Medulla oblongata (tissue), 1 donor: Measurements from ENCODE around the gene ZNF91.
"Not testable (repeated sequence)": the region's sequence is repeated elsewhere in the genome, so short reads cannot be mapped to it uniquely, and the experiment has no call there.

Experiments used
- DNase-seq: peaks from one replicate; pipeline ENCODE4 v3.0.0-alpha.2; 2015; ENCODE audit errors: extremely low spot score

The ZNF91 gene

DNA sequence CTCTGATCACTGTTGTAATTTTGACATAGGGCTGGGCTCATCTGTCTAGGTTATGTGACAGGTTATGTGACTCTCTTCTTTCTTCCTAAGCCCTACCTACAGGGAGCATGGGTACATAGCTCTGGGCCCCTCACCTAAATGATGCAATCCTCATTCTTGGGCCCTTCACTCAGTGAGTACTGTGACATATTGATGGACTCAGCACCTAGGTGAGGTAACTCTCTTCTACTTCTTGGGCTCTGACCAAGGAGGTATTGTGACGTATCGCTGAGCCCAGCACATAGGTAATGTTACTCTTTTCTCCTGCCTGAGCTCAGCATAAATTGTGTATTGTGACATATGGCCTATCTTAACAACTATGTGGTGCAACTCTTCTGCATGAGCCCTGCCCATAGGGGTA lies 76.3 kb downstream of the ZNF91 start:
- not testable (repeated sequence) for DNase-seq

DNA sequence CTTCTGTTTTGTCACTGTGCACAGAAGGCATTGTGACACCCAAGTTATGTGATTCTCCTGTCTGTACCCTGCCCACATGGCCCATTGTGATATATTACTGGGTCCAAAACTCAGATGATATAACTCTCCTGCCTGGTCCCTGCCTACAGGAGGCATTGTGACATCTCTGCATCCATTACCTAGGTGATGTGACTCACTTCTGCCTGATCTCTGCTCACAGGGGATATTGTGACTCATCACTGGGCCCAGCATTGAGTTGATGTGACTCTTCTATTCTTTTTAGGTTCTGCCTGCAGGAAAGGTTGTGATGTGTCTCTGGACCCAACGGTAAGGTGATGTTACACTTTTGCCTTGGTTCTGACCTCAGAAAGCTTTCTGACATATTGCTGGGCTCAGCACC lies 77.1 kb downstream of the ZNF91 start:
- no peak for DNase-seq

DNA sequence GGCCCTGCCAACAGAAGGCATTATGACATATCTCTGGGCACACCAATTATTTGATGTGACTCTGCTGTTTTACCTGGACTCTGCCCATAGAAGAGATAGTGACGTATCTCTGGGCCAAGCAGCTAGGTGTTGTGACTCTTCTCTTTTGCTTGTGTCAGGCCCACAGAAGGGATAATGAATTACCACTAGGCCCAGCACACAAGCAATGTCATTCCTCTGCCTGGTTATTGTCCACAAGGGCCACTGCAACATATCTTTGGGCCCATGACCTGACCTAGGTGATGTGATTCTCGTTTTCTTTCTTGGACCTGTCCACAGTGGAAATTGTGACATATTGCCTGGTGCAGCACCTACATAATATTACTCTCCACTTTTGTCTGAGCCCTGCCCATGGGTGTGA lies 80.0 kb downstream of the ZNF91 start:
- DNase-seq: no peak

DNA sequence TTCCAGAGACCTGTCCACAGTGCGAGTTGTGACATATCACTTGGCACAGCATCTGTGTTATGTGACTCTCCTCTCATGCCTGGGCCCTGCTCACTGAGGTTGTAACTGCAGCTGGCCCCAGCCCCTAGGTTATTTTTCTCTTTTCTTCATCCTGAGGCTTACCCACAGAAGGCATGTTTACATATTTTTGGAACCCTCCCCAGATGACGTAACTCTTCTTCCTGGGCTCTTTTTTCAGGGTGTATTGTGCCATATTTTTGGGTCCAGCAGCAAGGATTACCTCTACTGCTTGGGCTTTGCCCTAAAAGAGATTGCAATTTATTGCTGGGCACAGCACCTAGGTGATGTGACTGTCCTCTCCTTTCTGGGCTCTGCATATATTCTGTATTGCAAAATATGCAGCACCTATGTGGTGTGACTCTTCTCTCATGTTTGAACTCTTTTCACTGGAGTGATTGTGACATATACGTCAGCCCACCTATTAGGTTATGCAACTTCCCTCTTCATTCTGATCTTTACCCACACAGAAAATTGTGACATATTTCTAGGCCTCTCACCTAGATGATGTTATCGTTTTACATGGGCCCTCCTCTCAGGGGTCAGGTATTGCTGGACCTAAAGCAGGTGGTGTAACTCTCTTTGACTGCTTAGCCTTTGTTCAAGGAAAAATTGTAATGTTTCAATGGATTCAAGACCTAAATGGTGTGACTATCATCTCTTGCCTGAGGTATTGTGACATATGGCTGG lies 80.6 kb downstream of the ZNF91 start:
- no peak for DNase-seq

DNA sequence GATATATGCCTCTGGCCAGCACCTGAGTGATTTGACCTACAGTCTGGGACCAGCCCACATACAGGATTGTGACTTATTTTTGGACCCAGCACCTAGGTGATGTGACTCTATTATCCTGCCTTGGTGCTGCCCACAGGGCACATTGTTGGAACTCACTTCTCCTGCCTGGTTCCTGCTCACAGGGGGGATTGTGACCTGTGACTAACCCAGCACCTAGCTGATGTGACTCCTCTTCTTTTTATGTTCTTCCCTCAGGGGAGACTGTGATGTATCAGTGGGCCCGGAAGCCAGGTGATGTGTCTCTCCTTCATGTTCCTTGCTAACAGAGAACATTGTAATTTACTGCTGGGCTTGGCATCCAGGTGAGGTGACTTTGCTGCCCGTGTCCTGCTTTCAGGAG lies 82.1 kb downstream of the ZNF91 start:
- no peak for DNase-seq

DNA sequence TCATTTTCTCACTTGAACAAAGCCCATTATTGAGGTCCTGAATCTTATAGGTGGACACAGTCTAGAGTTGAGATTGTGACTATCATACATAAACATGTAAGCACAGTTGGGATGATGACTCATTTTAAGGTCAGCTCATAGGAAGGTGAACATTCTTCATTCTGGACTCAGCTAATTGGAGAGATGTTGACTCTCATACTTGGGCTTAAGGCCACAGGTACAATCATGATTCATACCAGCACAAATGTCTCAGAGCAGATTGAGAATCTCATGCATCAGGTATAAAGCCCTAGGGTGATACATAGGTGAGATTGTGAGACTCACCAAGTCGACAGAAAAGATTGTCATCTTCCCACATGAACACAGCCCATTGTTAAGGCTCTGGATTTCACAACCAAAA lies 82.8 kb downstream of the ZNF91 start:
- no peak for DNase-seq

DNA sequence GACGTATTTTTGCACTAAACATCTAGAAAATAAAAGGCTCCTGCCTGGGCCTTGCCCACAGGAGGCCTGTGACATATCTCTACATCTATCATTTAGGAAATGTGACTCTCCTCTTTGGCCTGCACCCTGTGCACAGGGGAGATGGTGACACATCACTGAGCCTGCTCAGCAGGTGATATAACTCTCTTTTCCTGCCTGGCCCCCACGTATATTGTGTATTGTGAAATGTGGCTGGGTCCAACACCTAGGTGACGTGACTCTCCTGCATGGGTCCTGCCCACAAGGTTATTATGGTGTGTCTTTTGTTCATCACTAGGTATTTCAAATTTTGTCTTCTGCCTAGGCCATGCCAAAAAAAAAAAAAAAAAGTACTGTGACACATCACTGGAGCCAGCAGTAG lies 83.7 kb downstream of the ZNF91 start:
- DNase-seq: no peak

DNA sequence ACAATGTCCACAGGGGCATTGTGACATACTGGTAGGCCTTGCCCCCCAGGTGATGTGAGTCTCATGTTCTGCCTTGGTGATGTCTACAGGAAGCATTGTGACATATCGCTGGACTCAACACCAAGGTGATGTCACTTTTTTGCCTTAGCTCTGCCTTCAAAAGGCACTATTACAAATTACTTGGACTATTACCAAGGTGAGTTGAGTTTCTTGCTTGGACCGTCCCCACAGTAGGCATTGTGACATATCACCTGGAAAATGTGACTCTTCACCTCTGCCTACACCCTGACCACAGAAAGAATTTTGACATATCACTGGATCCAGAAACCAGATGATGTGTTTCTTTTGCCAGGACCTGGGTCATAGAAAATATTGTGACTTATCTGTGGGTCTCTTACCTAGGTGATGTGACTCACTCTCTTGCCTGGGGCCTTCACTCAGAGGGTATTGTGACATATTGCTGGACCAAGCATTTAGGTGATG lies 84.5 kb downstream of the ZNF91 start:
- DNase-seq: no peak

DNA sequence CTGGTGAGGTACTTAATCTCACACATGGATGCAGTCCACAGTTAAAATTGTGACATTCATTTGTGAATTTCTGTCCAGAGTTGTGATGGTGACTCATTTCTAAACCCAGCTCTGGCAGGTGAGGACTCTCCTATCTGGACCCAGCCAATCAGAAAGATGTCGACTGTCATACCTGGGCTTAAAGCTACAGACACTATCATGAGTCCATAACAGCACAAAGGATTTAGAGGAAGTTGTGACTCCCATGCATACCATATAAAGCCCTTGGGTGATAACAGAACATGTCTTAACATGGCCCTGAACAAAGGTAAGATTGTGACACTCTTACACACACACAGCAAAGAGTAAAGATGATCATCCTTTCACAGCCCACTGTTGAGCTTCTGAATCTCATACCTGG lies 85.3 kb downstream of the ZNF91 start:
- DNase-seq: no peak

DNA sequence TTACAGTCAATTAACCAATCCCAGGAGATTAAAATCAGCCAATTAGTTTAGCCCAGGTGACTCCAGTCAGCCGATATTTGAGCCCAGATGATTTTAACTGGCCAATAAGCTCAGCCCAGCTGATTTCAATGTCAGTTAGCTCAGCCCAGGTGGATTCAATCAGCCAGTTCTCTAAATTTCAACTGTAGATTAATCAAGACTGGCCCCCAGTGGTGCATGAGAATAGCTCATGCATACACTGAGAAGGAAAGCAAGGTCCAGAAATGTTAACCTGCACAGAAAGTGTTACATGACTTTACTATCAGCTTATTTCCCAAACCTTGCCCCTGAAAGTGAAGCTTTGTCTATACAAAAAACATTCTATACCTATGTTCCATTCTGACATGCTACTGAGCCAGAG lies 89.7 kb downstream of the ZNF91 start:
- DNase-seq: no peak

DNA sequence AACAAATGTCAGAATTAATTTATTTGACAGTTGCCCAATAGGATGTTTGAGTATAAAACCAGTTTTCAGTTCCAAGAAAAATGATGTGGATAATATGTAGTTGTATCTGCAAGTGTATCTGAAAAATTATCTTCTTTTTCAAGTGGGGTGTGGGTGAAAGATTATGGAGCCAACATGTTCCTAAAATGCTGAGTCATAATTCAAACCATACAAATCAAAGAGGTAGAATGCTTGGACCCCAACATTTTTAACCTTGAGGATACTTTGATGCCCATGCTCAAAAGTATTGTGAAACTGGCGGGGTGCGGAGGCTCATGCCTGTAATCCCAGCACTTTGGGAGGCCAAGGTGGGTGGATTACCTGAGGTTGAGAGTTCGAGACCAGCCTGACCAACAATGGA lies 91.0 kb downstream of the ZNF91 start:
- no peak for DNase-seq

DNA sequence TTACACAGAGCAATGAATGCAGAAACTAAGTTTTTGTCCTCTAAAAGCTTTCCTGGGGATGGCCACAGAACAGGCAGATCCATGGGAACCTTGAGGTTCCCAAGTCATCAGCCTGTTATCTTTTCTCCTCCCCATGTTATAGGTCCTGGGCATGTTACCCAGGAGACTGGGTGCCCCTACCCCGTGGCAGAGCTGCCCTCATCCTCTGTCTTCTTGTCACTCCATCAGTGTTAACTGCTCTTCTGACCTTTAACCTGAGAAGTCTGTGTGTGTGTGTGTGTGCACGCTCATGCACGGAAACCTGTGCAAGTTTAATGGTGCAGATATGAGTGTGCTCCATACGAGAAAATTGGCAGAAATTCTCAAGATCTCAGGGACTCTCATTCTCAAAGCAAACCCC lies 101.1 kb downstream of the ZNF91 start:
- no peak for DNase-seq

DNA sequence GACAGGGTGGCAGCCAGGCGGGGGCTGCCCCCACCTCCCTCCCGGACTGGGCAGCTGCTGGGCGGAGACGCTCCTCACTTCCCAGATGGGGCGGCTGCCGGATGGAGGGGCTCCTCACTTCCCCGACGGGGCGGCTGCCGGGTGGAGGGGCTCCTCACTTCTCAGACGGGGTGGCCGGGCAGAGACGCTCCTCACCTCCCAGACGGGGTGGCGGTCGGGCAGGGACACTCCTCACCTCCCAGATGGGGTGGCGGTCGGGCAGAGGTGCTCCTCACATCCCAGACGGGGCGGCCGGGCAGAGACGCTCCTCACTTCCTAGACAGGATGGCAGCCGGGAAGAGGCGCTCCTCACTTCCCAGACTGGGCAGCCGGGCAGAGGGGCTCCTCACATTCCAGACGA lies 105.3 kb downstream of the ZNF91 start:
- not testable (repeated sequence) for DNase-seq
